GM18858 (cell line): ENCODE results near the gene DHRS1.

Experiments used
- ATAC-seq: cut with Tn5 transposase; IDR thresholded peaks from one replicate; pipeline ENCODE4 v1.9.1; 2021; ENCODE audit not compliant: unreplicated experiment

DHRS1 gene

GRCh38 chr14:24267516-24267915, 32.1 kb downstream of the DHRS1 start:
- ATAC-seq = no peak

- no peak for ATAC-seq
Observed at GRCh38 chr14:24266344-24267244, 33.0 kb downstream of the DHRS1 start.

GRCh38 chr14:24264298-24264697, 35.3 kb downstream of the DHRS1 start:
- ATAC-seq = no peak

- ATAC-seq = no peak
Observed at GRCh38 chr14:24263848-24264247, 35.7 kb downstream of the DHRS1 start.

- no peak for ATAC-seq
Observed at GRCh38 chr14:24262821-24263733, 36.5 kb downstream of the DHRS1 start, which contains the start of gene TGM1. Gene TGM1 (minus strand): TSS chr14:24263177. CDS start chr14:24262352, 825 bp downstream.

GRCh38 chr14:24261969-24262327, 37.6 kb downstream of the DHRS1 start:
- no peak for ATAC-seq

GRCh38 chr14:24261256-24261968, 38.2 kb downstream of the DHRS1 start:
- ATAC-seq = no peak

GRCh38 chr14:24260780-24261157, 38.8 kb downstream of the DHRS1 start:
- no peak for ATAC-seq

GRCh38 chr14:24260026-24260779, 39.4 kb downstream of the DHRS1 start:
- no peak for ATAC-seq

GRCh38 chr14:24259282-24260025, 40.1 kb downstream of the DHRS1 start:
- ATAC-seq = no peak

GRCh38 chr14:24258548-24259265, 40.9 kb downstream of the DHRS1 start:
- ATAC-seq = no peak

- ATAC-seq = no peak
Observed at GRCh38 chr14:24258119-24258518, 41.5 kb downstream of the DHRS1 start.

- no peak for ATAC-seq
Observed at GRCh38 chr14:24256960-24257359, 42.6 kb downstream of the DHRS1 start.

- ATAC-seq = no peak
Observed at GRCh38 chr14:24255931-24256711, 43.5 kb downstream of the DHRS1 start.

- ATAC-seq = no peak
Observed at GRCh38 chr14:24255438-24255837, 44.1 kb downstream of the DHRS1 start.

GRCh38 chr14:24254630-24255392, 44.8 kb downstream of the DHRS1 start:
- no peak for ATAC-seq

GRCh38 chr14:24253936-24254335, 45.6 kb downstream of the DHRS1 start:
- ATAC-seq = no peak
